ENCODE data around the gene CADM1.

- TF ChIP-seq DPF2 (IDR thresholded peaks at IDR 0.05): no peak
- no peak for TF ChIP-seq CTCF (IDR thresholded peaks at IDR 0.05 in 2 of 3, conservative IDR thresholded peaks at IDR 0.05 in 1 of 3; ENCODE audit: control insufficient read depth in 2 of 3, extremely low read depth in 1 of 3, insufficient read depth in 1 of 3, low read depth in 3 of 3, low read length in 3 of 3)
- no peak for TF ChIP-seq HCFC1 (IDR thresholded peaks at IDR 0.05; ENCODE audit: low read length)
- TF ChIP-seq ZNF384 (IDR thresholded peaks at IDR 0.05; ENCODE audit: borderline replicate concordance, low read depth, low read length): no peak
Observed at GRCh38 chr11:115220911-115221310, 283.3 kb downstream of the CADM1 start.
